Right lobe of liver (tissue), 4 donors: ENCODE measurements around the gene ADTRP.
"Not testable (repeated sequence)": the region's sequence is repeated elsewhere in the genome, so short reads cannot be mapped to it uniquely, and the experiment has no call there.

ENCODE experiments used
- POLR2A ChIP-seq: fragments of 450-650 bp; IDR thresholded peaks from one replicate; pipeline ENCODE4 v1.6.1; 2017; ENCODE audit warnings: antibody characterized with exemption, mild to moderate bottlenecking
- TF ChIP-seq, protein P1 (sequence below), 4 donors: fragments of 200-600 bp in 3 of 4; fragments of 450-650 bp in 1 of 4; IDR thresholded peaks; one replicate each; pipeline versions ENCODE4 v1.5.1 to v1.8.0; 2016 to 2022; ENCODE audit warnings: antibody characterized with exemption in 4 of 4, mild to moderate bottlenecking in 2 of 4
- donor health status: DM: no; HTN: no; CAD: no.
- donor health status: DM: no; HTN: no; CAD: no.
- donor health status: DM: no; HTN: yes; CAD: no.

DNA sequence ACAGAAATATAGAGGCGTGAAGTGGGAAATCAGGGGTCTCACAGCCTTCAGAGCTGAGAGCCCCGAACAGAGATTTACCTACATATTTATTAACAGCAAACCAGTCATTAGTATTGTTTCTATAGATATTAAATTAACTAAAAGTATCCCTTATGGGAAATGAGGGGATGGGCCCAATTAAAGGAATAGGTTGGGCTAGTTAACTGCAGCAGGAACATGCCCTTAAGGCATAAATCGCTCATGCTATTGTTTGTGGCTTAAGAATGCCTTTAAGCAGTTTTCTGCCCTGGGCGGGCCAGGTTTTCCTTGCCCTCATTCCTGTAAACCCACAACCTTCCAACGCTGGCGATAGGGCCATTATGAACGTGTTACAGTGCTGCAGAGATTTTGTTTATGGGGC, 98.1 kb downstream of the ADTRP start:
- TF ChIP-seq, protein P1, sequence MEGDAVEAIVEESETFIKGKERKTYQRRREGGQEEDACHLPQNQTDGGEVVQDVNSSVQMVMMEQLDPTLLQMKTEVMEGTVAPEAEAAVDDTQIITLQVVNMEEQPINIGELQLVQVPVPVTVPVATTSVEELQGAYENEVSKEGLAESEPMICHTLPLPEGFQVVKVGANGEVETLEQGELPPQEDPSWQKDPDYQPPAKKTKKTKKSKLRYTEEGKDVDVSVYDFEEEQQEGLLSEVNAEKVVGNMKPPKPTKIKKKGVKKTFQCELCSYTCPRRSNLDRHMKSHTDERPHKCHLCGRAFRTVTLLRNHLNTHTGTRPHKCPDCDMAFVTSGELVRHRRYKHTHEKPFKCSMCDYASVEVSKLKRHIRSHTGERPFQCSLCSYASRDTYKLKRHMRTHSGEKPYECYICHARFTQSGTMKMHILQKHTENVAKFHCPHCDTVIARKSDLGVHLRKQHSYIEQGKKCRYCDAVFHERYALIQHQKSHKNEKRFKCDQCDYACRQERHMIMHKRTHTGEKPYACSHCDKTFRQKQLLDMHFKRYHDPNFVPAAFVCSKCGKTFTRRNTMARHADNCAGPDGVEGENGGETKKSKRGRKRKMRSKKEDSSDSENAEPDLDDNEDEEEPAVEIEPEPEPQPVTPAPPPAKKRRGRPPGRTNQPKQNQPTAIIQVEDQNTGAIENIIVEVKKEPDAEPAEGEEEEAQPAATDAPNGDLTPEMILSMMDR (IDR thresholded peaks at IDR 0.05) = not testable (repeated sequence)
- TF ChIP-seq POLR2A = not testable (repeated sequence)
